ENCODE data around the gene CDK18.

GRCh38 chr1:205543351-205544301 is 39.2 kb downstream of the CDK18 start:
- TF ChIP-seq CTCF (optimal IDR thresholded peaks at IDR 0.05 in 1 of 3, IDR thresholded peaks at IDR 0.05 in 1 of 3, conservative IDR thresholded peaks at IDR 0.05 in 1 of 3; ENCODE audit: extremely low read depth in 1 of 3, insufficient read depth in 2 of 3, low read length in 3 of 3) (no peak), EZH2 (IDR thresholded peaks at IDR 0.05; ENCODE audit: low read length) (no peak)

Data from keratinocyte (primary cell).